ENCODE measurements around the gene CBLN1. TPM values are rescaled to one million over a fixed set of nuclear protein-coding genes. Genes with fewer than 3 reads are reported as not detected.

The CBLN1 gene
- total and polyA plus RNA-seq, 9 donors = 0.23 to 6.7 (median 1.7) TPM; not detected in 2

- Histone ChIP-seq H3K4me3 (no peak overlapping the region), H3K27me3 (no peaks in the 10 kb centered on the region), H3K36me3 (no peaks in the 10 kb centered on the region), H3K4me1 (ENCODE audit: insufficient read depth) (peaks cover 9% of the 10 kb centered on the region), H3K9me3 (no peaks in the 10 kb centered on the region), H3K27ac (no peak overlapping the region)
- no peak for DNase-seq
- TF ChIP-seq EP300 (IDR thresholded peaks at IDR 0.05) (no peak), POLR2A (IDR thresholded peaks at IDR 0.05) (no peak), CTCF (IDR thresholded peaks at IDR 0.05) (no peak)
- intact Hi-C loops (cut with DNase I) = no loop called here
- WGBS, 3 donors = 2 to 4% (median 3%) methylated on average over 25 of the region's 25 CpGs
Measured at GRCh38 chr16:49283376-49284049, 1.9 kb upstream of the CBLN1 start.

- Histone ChIP-seq H3K4me1 (ENCODE audit: insufficient read depth) (peaks cover 9% of the 10 kb centered on the region), H3K27me3 (no peaks in the 10 kb centered on the region), H3K36me3 (no peaks in the 10 kb centered on the region), H3K9me3 (no peaks in the 10 kb centered on the region), H3K4me3 (peak overlapping the region; percentile 10), H3K27ac (no peak overlapping the region)
- WGBS, 3 donors = 1% methylated on average over 48 to 49 of the region's 49 CpGs
- intact Hi-C loops (cut with DNase I) = no loop called here
- DNase-seq = no peak
- TF ChIP-seq EP300 (IDR thresholded peaks at IDR 0.05) (no peak), CTCF (IDR thresholded peaks at IDR 0.05) (no peak), POLR2A (IDR thresholded peaks at IDR 0.05) (no peak)
Measured at GRCh38 chr16:49282690-49283375, 1.2 kb upstream of the CBLN1 start.

- DNase-seq = peak in 3 of 5 donors; percentile 23 to 79 (median 59)
- no peaks in the 10 kb centered on the region for H3K9me3 ChIP-seq
- TF ChIP-seq EP300 (IDR thresholded peaks at IDR 0.05) = no peak
- H3K4me1 ChIP-seq (ENCODE audit: insufficient read depth) = peaks cover 9% of the 10 kb centered on the region
- H3K27ac ChIP-seq = no peak overlapping the region
- H3K27me3 ChIP-seq = no peaks in the 10 kb centered on the region
- 0 to 1% (median 1%) methylated on average over 29 to 124 of the region's 124 CpGs for WGBS, 3 donors
- intact Hi-C loops (cut with DNase I) = no loop called here
- no peaks in the 10 kb centered on the region for H3K36me3 ChIP-seq
- H3K4me3 ChIP-seq = peak overlapping the region; percentile 14
Measured at GRCh38 chr16:49281843-49282642, 405 bp upstream of the CBLN1 start.

- H3K27ac ChIP-seq = no peak overlapping the region
- H3K9me3 ChIP-seq = no peaks in the 10 kb centered on the region
- no peaks in the 10 kb centered on the region for H3K36me3 ChIP-seq
- no peak for DNase-seq
- TF ChIP-seq POLR2A (IDR thresholded peaks at IDR 0.05) (no peak), CTCF (IDR thresholded peaks at IDR 0.05) (no peak)
- intact Hi-C loops (cut with DNase I) = no loop called here
- H3K27me3 ChIP-seq = no peaks in the 10 kb centered on the region
- WGBS, 3 donors = 1 to 2% (median 1%) methylated on average over 33 to 37 of the region's 37 CpGs
- no peak overlapping the region for H3K4me3 ChIP-seq
- H3K4me1 ChIP-seq (ENCODE audit: insufficient read depth) = peaks cover 9% of the 10 kb centered on the region
Measured at GRCh38 chr16:49280841-49281371, 732 bp downstream of the CBLN1 start.
